K562 (cell line): ENCODE measurements around the gene CHDH. TPM values are rescaled to one million over a fixed set of nuclear protein-coding genes. Genes with fewer than 3 reads are reported as not detected.

Source experiments
- ATAC-seq: fragments of 200-7000 bp; cut with Tn5 transposase; 3 replicates; pipeline ENCODE4 v1.9.1; 2020; ENCODE audit warnings: moderate library complexity
- BruUV-seq: library from RNA; stranded (reverse); fragments of 400-500 nt; replicated peaks from 2 replicates; lab custom pipeline; 2021; lab: Mats Ljungman, UMichigan
- CTCF ChIA-PET: fragments of 300-600 bp; formaldehyde crosslinking; extraction: SDS; loops from one replicate; lab custom pipeline; 2021; ENCODE audit warnings: low intra/inter-chr PET ratio; lab: Yijun Ruan, JAX
- POLR2A ChIA-PET: fragments of 300-600, 350-650 bp; sonication (Branson Sonifier 250); formaldehyde crosslinking; extraction: SDS; loops from one replicate; lab custom pipeline; 2021; ENCODE audit warnings: antibody characterized with exemption, inconsistent platforms; lab: Yijun Ruan, JAX
- DNase-seq, 4 experiments: peaks; one replicate each; pipeline versions ENCODE4 v3.0.0 to v3.0.0-alpha.2; 2011 to 2018; ENCODE audit warnings: low spot score in 3 of 4, mixed read lengths in 3 of 4; ENCODE audit errors: extremely low read depth in 1 of 4
- FAIRE-seq: peaks from 2 replicates; lab custom pipeline; 2011; peaks lifted over from hg19 to GRCh38; lab: Jason Lieb, UNC
- H2AFZ ChIP-seq: 2 replicates; pipeline ENCODE4 v1.6.0; 2011; ENCODE audit warnings: low read depth, low read length, control low read depth, inconsistent platforms
- H3K27ac ChIP-seq: fragments of 200-600 bp; 3 replicates; pipeline ENCODE4 v1.8.0; 2011; ENCODE audit warnings: low read depth, mild to moderate bottlenecking, control low read depth, inconsistent platforms, low read length, moderate library complexity, mixed read lengths; ENCODE audit errors: extremely low read depth
- H3K27me3 ChIP-seq, 2 experiments: fragments of 300-600 bp in 1 of 2; 2 replicates in 1 of 2; 3 replicates in 1 of 2; pipeline versions ENCODE4 v1.6.0 to v1.8.0; 2011; ENCODE audit warnings: inconsistent platforms in 2 of 2, low read length in 2 of 2, mild to moderate bottlenecking in 1 of 2, mixed read lengths in 1 of 2, moderate library complexity in 1 of 2; ENCODE audit not compliant: control insufficient read depth in 2 of 2, insufficient read depth in 2 of 2
- H3K36me3 ChIP-seq: fragments of 300-600 bp; 3 replicates; pipeline ENCODE4 v1.8.0; 2011; ENCODE audit warnings: mild to moderate bottlenecking, low read length, inconsistent platforms; ENCODE audit not compliant: control insufficient read depth, insufficient read depth
- H3K4me1 ChIP-seq, 2 experiments: fragments of 200-600 bp in 1 of 2; replicated peaks in 1 of 2; 2 replicates in 1 of 2; 3 replicates in 1 of 2; pipeline versions ENCODE4 v1.5.1 to v1.8.0; 2011; ENCODE audit warnings: inconsistent platforms in 2 of 2, low read length in 2 of 2, mild to moderate bottlenecking in 1 of 2, mixed read lengths in 1 of 2, moderate library complexity in 1 of 2; ENCODE audit not compliant: control insufficient read depth in 2 of 2, insufficient read depth in 2 of 2
- H3K4me2 ChIP-seq: 2 replicates; pipeline ENCODE4 v1.6.1; 2011; ENCODE audit warnings: low read length, control low read depth, inconsistent platforms, mixed read lengths; ENCODE audit not compliant: insufficient read depth
- H3K4me3 ChIP-seq: fragments of 200-600 bp; sonication (generic), shearing (Covaris generic); 2 replicates; pipeline ENCODE4 v1.5.1; 2016; ENCODE audit warnings: control low read depth, inconsistent platforms
- H3K79me2 ChIP-seq: fragments of 200-600 bp; 3 replicates; pipeline ENCODE4 v1.8.0; 2011; ENCODE audit warnings: low read length, inconsistent platforms; ENCODE audit not compliant: control insufficient read depth, insufficient read depth
- H3K9ac ChIP-seq, 2 experiments: 2 replicates each; pipeline versions ENCODE4 v1.6.0 to v1.6.1; 2011; ENCODE audit warnings: low read depth in 2 of 2, low read length in 2 of 2, control low read depth in 1 of 2, inconsistent platforms in 1 of 2, mild to moderate bottlenecking in 1 of 2, mixed read lengths in 1 of 2; ENCODE audit not compliant: insufficient read depth in 1 of 2
- H3K9me1 ChIP-seq: one replicate; pipeline ENCODE4 v1.6.0; 2011; ENCODE audit warnings: inconsistent platforms, mild to moderate bottlenecking, low read length, moderate library complexity; ENCODE audit not compliant: control insufficient read depth, insufficient read depth
- H3K9me3 ChIP-seq: replicated peaks from 2 replicates; pipeline ENCODE4 v1.5.1; 2011; ENCODE audit warnings: low read depth, low read length, inconsistent platforms; ENCODE audit not compliant: control insufficient read depth, insufficient read depth
- H4K20me1 ChIP-seq: replicated peaks from 2 replicates; pipeline ENCODE4 v1.6.1; 2011; ENCODE audit warnings: low read length, inconsistent platforms, mixed read lengths; ENCODE audit not compliant: control insufficient read depth, insufficient read depth
- CBFA2T2 ChIP-seq: fragments of 450-650 bp; conservative IDR thresholded peaks from 2 replicates; pipeline ENCODE4 v1.6.1; 2017; ENCODE audit warnings: mild to moderate bottlenecking
- ETV5 ChIP-seq: sonication (generic); formaldehyde crosslinking; IDR thresholded peaks from 2 replicates; pipeline ENCODE4 v1.4.0; 2020; ENCODE audit warnings: low read depth, mild to moderate bottlenecking, missing genetic modification reagents
- HEY1 ChIP-seq: fragments of 250-450 bp; sonication (Bioruptor Pico); IDR thresholded peaks from 2 replicates; pipeline ENCODE4 v1.5.0; 2020; ENCODE audit warnings: mild to moderate bottlenecking, moderate library complexity, borderline replicate concordance
- KHSRP ChIP-seq: fragments of 450-650 bp; IDR thresholded peaks from 2 replicates; pipeline ENCODE4 v1.6.1; 2017
- MBD2 ChIP-seq: sonication (generic); IDR thresholded peaks from 2 replicates; pipeline ENCODE4 v1.6.1; 2016; ENCODE audit warnings: low read depth, borderline replicate concordance
- NELFE ChIP-seq: IDR thresholded peaks from 2 replicates; pipeline ENCODE4 v1.6.1; 2011; ENCODE audit warnings: mild to moderate bottlenecking; ENCODE audit not compliant: insufficient read depth, insufficient read length
- SUPT5H ChIP-seq: fragments of 450-650 bp; IDR thresholded peaks from 2 replicates; pipeline ENCODE4 v1.6.1; 2016
- ZNF212 ChIP-seq: fragments of 450-650 bp; formaldehyde crosslinking; IDR thresholded peaks from 2 replicates; pipeline ENCODE4 v1.4.0; 2020; ENCODE audit warnings: mild to moderate bottlenecking
- ZSCAN32 ChIP-seq: fragments of 450-650 bp; formaldehyde crosslinking; IDR thresholded peaks from 2 replicates; pipeline ENCODE4 v1.4.0; 2020; ENCODE audit warnings: mild to moderate bottlenecking, moderate library complexity
- WGBS: fragments of 100-300 bp; shearing (Covaris generic); methylation state at CpG from one replicate; pipeline ENCODE4 v1.1.6; 2016; ENCODE audit warnings: low coverage, mixed read lengths; ENCODE audit not compliant: insufficient coverage; ENCODE audit errors: missing lambda C conversion rate; 5-methylcytosine and 5-hydroxymethylcytosine counted together
- in situ Hi-C: fragments of 300-500 bp; cut with MboI; formaldehyde crosslinking; loops from 4 replicates; pipeline ENCODE4 v1.15.0; 2018; ENCODE audit warnings: inconsistent platforms, mixed read lengths
- intact Hi-C: fragments of 100-400 bp; cut with micrococcal nuclease; formaldehyde crosslinking; loops from 2 replicates; pipeline ENCODE4 v1.14.2; 2022
- polyA plus RNA-seq, 8 experiments: library from polyadenylated mRNA; depleted of rRNA in 4 of 8; stranded (reverse) in 5 of 8; unstranded in 3 of 8; fragments of >200 nt; fragmentation: Nextera tagmentation in 2 of 8; fragmentation: Illumina TruSeq in 1 of 8; extraction: Ambion mirVana in 2 of 8; extraction: Trizol in 1 of 8; gene quantifications; 2 replicates each; pipeline versions ENCODE4 v1.2.1 to v1.2.3, GENCODE V29; 2011 to 2014; ENCODE audit warnings: inconsistent platforms in 1 of 8, missing spikeins in 1 of 8
- total RNA-seq, 7 experiments: library from RNA; depleted of rRNA in 6 of 7; stranded (reverse); fragments of >200 nt in 6 of 7; fragmentation: Illumina TruSeq in 2 of 7; extraction: Trizol in 2 of 7; gene quantifications; 2 replicates each; pipeline versions ENCODE4 v1.2.1 to v1.2.3, GENCODE V29; 2011 to 2021; ENCODE audit warnings: low replicate concordance in 1 of 7
- TF ChIP-seq, protein P1 (sequence below): fragments of 250-450 bp; sonication (Bioruptor Pico); IDR thresholded peaks from 2 replicates; pipeline ENCODE4 v1.5.0; 2021
- TF ChIP-seq, protein P2 (sequence below): fragments of 450-650 bp; IDR thresholded peaks from 2 replicates; pipeline ENCODE4 v1.6.1; 2016

CHDH gene
- total and polyA plus RNA-seq, 9 of the 15 experiments (the other 6 are each of a cell fraction or from before 2014, with no cell fraction given): 0.06 to 1.9 (median 0.46) TPM

DNA sequence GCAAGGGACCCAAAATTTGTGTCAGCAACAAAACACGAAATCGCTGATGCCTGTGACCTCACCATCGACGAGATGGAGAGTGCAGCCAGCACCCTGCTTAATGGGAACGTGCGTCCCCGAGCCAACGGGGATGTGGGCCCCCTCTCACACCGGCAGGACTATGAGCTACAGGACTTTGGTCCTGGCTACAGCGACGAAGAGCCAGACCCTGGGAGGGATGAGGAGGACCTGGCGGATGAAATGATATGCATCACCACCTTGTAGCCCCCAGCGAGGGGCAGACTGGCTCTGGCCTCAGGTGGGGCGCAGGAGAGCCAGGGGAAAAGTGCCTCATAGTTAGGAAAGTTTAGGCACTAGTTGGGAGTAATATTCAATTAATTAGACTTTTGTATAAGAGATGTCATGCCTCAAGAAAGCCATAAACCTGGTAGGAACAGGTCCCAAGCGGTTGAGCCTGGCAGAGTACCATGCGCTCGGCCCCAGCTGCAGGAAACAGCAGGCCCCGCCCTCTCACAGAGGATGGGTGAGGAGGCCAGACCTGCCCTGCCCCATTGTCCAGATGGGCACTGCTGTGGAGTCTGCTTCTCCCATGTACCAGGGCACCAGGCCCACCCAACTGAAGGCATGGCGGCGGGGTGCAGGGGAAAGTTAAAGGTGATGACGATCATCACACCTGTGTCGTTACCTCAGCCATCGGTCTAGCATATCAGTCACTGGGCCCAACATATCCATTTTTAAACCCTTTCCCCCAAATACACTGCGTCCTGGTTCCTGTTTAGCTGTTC, 34.9 kb downstream of the CHDH start:
- no peaks in the 10 kb centered on the region; a peak in 1 of 5 replicates for H3K4me1 ChIP-seq
- POLR2A ChIA-PET: interaction anchor here (0.6 kb wide), 1 partner anchor 433 kb away, joined by 3 read pairs; no protein-coding TSS in a partner anchor
- H2AFZ ChIP-seq: no peak overlapping the region
- H3K9ac ChIP-seq: no peak overlapping the region
- TF ChIP-seq SUPT5H (no peak), CBFA2T2 (no peak), HEY1 (no peak), NELFE (no peak)
- DNase-seq (no peak), FAIRE-seq (no peak), ATAC-seq (no peak)
- H4K20me1 ChIP-seq: no peaks in the 10 kb centered on the region
- H3K27ac ChIP-seq: no peak overlapping the region
- H3K27me3 ChIP-seq: peaks cover 12 to 65% of the 10 kb centered on the region in 2 experiments; a peak in 3 of 5 replicates
- no peaks in the 10 kb centered on the region for H3K9me3 ChIP-seq
- intact Hi-C loops (no loop called here), in situ Hi-C loops (no loop called here)
- no peak overlapping the region for H3K4me3 ChIP-seq
- H3K4me2 ChIP-seq: no peak overlapping the region
- BruUV-seq: no TSS peak
- CTCF ChIA-PET: no interaction called here
- no peaks in the 10 kb centered on the region for H3K79me2 ChIP-seq
- WGBS: 0% methylated on average over 23 of the region's 24 CpGs
- no peaks in the 10 kb centered on the region for H3K36me3 ChIP-seq
- no peaks in the 10 kb centered on the region for H3K9me1 ChIP-seq

DNA sequence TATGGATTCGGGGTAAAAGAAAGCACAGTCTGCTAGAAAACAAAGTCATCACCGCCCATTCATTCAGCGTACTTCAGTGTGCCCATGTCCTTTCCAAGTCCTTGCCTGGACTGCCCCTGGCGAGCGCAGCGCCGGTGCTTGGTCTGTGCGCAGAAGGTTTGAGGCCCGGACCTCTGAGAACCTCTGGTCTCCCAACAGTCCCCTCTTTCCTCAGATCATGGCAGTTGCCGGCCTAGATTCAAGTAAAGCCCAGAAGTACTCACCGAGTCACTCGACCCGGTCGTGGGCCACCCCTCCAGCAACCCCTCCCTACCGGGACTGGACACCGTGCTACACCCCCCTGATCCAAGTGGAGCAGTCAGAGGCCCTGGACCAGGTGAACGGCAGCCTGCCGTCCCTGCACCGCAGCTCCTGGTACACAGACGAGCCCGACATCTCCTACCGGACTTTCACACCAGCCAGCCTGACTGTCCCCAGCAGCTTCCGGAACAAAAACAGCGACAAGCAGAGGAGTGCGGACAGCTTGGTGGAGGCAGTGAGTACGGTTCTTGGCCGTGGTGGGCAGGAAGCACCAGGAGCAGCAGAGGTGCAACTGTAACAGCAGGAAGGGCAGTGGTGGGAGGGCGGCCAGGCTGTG, 36.3 kb downstream of the CHDH start:
- 4% methylated on average over 12 of the region's 28 CpGs for WGBS
- Histone ChIP-seq H3K4me3 (no peak overlapping the region), H3K4me1 (no peaks in the 10 kb centered on the region; a peak in 1 of 5 replicates), H3K4me2 (no peak overlapping the region), H3K9ac (no peak overlapping the region; a peak in 1 of 4 replicates), H3K27ac (no peak overlapping the region), H3K27me3 (peaks cover 8 to 65% of the 10 kb centered on the region in 2 experiments; a peak in 3 of 5 replicates), H4K20me1 (no peaks in the 10 kb centered on the region), H2AFZ (no peak overlapping the region), H3K9me1 (no peaks in the 10 kb centered on the region), H3K36me3 (no peaks in the 10 kb centered on the region), H3K9me3 (no peaks in the 10 kb centered on the region), H3K79me2 (no peaks in the 10 kb centered on the region)
- ChIA-PET CTCF (no interaction called here), POLR2A (no interaction called here)
- in situ Hi-C loops (no loop called here), intact Hi-C loops (no loop called here)
- no TSS peak for BruUV-seq
- FAIRE-seq: no peak
- TF ChIP-seq, protein P1, sequence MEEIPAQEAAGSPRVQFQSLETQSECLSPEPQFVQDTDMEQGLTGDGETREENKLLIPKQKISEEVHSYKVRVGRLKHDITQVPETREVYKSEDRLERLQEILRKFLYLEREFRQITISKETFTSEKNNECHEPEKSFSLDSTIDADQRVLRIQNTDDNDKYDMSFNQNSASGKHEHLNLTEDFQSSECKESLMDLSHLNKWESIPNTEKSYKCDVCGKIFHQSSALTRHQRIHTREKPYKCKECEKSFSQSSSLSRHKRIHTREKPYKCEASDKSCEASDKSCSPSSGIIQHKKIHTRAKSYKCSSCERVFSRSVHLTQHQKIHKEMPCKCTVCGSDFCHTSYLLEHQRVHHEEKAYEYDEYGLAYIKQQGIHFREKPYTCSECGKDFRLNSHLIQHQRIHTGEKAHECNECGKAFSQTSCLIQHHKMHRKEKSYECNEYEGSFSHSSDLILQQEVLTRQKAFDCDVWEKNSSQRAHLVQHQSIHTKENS (CRISPR knock-in tag): no peak
- TF ChIP-seq ETV5 (CRISPR knock-in tag) (no peak), KHSRP (no peak), ZSCAN32 (CRISPR knock-in tag) (no peak), SUPT5H (no peak), MBD2 (no peak), ZNF212 (no peak)
- TF ChIP-seq, protein P2, sequence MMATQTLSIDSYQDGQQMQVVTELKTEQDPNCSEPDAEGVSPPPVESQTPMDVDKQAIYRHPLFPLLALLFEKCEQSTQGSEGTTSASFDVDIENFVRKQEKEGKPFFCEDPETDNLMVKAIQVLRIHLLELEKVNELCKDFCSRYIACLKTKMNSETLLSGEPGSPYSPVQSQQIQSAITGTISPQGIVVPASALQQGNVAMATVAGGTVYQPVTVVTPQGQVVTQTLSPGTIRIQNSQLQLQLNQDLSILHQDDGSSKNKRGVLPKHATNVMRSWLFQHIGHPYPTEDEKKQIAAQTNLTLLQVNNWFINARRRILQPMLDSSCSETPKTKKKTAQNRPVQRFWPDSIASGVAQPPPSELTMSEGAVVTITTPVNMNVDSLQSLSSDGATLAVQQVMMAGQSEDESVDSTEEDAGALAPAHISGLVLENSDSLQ: no peak
- no peak for DNase-seq
- ATAC-seq: no peak
